NCI-H2107 treated with DMSO at 0.1 percent for 48 hours (cell line): Measurements from ENCODE around the gene MSMP.

Experiments used
- DNase-seq: peaks from one replicate; lab custom pipeline; 2025; ENCODE audit not compliant: unreplicated experiment; lab: John Stamatoyannopoulos, UW

MSMP gene

GRCh38 chr9:35723908-35724307 is 30.2 kb downstream of the MSMP start:
- DNase-seq, result no peak

GRCh38 chr9:35723426-35723825 is 30.6 kb downstream of the MSMP start:
- no peak for DNase-seq

GRCh38 chr9:35719546-35719945 is 34.5 kb downstream of the MSMP start:
- no peak for DNase-seq

- no peak for DNase-seq
These were observed 35.2 kb downstream of the MSMP start for GRCh38 chr9:35718721-35719511.

- DNase-seq, result no peak
These were observed 36.8 kb downstream of the MSMP start for GRCh38 chr9:35717132-35717870.

GRCh38 chr9:35716230-35716629 is 37.8 kb downstream of the MSMP start:
- no peak for DNase-seq

- no peak for DNase-seq
These were observed 39.4 kb downstream of the MSMP start for GRCh38 chr9:35714579-35715252.

- DNase-seq, result no peak
These were observed 40.0 kb downstream of the MSMP start for GRCh38 chr9:35714123-35714522.

GRCh38 chr9:35713578-35713977 is 40.5 kb downstream of the MSMP start:
- DNase-seq, result no peak

GRCh38 chr9:35712762-35713400 is 41.2 kb downstream of the MSMP start:
- DNase-seq, result no peak

- DNase-seq, result no peak
These were observed 42.3 kb downstream of the MSMP start for GRCh38 chr9:35711501-35712428.

- DNase-seq, result no peak
These were observed 43.1 kb downstream of the MSMP start for GRCh38 chr9:35710818-35711500.

- no peak for DNase-seq
These were observed 45.9 kb downstream of the MSMP start for GRCh38 chr9:35708146-35708545.

- DNase-seq, result no peak
These were observed 47.1 kb downstream of the MSMP start for GRCh38 chr9:35706951-35707350.

GRCh38 chr9:35705836-35706430 is 48.1 kb downstream of the MSMP start:
- DNase-seq, result no peak

- no peak for DNase-seq
These were observed 48.7 kb downstream of the MSMP start for GRCh38 chr9:35705372-35705771.

- no peak for DNase-seq
These were observed 50.0 kb downstream of the MSMP start for GRCh38 chr9:35703906-35704672.
